ENCODE results near the gene USP1. TPM values are rescaled to one million over a fixed set of nuclear protein-coding genes. Genes with fewer than 3 reads are reported as not detected.

USP1 gene
- total RNA-seq, 2 donors from 2014 or later: 44.5 to 57.6 TPM

DNA sequence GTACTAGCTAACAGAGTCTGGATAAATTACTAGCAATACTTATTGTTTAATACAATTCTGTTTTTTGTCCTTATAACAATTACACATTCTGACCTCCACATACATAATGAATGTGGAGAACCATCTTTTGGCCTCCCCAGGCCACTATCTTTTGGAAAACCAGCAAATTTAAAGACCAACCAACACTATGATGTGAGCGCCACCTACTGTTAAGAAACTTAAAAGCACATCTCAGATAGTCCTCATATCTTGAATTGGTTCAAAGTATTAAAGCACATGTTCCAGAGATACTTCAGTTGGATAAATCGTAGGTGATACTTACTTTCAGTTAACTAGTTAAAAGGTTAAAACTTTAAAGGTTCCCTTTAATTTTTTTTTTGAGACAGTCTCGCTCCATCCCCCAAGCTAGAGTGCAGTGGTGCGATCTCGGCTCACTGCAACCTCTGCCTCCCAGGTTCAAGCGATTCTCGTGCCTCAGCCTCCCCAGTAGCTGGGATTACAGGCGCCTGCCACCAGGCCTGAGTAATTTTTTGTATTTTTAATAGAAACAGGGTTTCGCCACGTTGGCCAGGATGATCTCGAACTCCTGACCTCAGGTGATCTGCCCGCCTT, 29.3 kb upstream of the USP1 start:
- Mint-ChIP-seq H3K4me3 (no peak overlapping the region), H3K27ac (no peak overlapping the region), H3K4me1 (ENCODE audit: low read depth in 2 of 2) (no peaks in the 10 kb centered on the region), H3K9me3 (no peaks in the 10 kb centered on the region), H3K27me3 (peaks cover 0 to 2% of the 10 kb centered on the region in 2 donors), H3K36me3 (no peaks in the 10 kb centered on the region)
- no peak for ATAC-seq
- DNase-seq (ENCODE audit: low spot score): no peak

DNA sequence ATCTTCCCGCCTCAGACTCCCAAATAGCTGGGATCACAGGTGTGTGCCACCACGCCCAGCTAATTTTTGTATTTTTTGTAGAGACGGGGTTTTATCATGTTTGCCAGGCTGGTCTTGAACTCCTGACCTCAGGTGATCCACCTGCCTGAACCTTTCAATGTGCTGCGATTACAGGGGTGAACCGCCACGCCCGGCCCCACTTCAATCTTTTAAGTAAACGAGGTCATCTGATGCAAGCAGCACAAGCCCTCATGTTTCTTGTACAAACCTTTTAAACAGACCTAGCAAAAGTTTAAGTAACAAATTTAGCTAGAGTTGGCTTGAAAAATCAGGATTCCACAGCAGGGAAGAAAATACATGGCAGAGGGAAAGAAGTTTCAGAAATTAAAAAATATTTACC, 21.2 kb upstream of the USP1 start:
- Mint-ChIP-seq H3K9me3 (no peaks in the 10 kb centered on the region), H3K27me3 (peaks cover 0 to 2% of the 10 kb centered on the region in 2 donors), H3K4me1 (ENCODE audit: low read depth in 2 of 2) (no peaks in the 10 kb centered on the region), H3K27ac (no peak overlapping the region), H3K36me3 (no peaks in the 10 kb centered on the region), H3K4me3 (no peak overlapping the region)
- DNase-seq (ENCODE audit: low spot score): no peak
- no peak for ATAC-seq

DNA sequence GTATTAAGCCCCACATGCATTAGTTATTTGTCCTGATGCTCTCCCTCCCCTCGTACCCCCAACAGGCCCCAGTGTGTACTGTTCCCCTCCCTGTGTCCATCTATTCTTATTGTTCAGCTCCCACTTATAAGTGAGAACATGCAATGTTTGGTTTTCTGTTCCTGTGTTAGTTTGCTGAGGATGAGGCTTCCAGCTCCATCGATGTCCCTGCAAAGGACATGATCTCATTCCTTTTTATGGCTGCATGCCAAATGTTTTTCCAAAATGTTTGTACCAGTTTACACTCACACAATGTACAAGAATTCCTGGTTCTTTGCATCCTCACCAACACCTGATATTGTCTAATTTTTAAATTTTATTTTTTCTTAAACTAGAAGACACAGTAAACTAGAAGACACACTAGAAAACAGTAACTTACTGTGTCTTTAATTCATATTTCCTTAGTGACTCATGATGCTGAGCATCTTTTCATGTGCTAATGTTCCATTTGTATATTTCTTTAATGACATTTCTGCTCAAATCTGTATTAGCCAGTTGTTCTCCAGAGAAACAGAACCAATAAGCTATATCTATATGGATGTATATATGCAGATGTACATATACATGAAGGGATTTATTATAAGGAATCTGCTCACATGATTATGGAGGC, 19.4 kb upstream of the USP1 start:
- DNase-seq (ENCODE audit: low spot score) (no peak), ATAC-seq (no peak)
- Mint-ChIP-seq H3K36me3 (no peaks in the 10 kb centered on the region), H3K4me1 (ENCODE audit: low read depth in 2 of 2) (no peaks in the 10 kb centered on the region), H3K27ac (no peak overlapping the region), H3K9me3 (no peaks in the 10 kb centered on the region), H3K4me3 (no peak overlapping the region), H3K27me3 (no peaks in the 10 kb centered on the region)

GRCh38 chr1:62420214-62420613, 16.6 kb upstream of the USP1 start:
- no peak for DNase-seq (ENCODE audit: low spot score)
- H3K4me3 Mint-ChIP-seq: no peak overlapping the region
- no peak overlapping the region for H3K27ac Mint-ChIP-seq
- H3K36me3 Mint-ChIP-seq: no peaks in the 10 kb centered on the region
- H3K9me3 Mint-ChIP-seq: no peaks in the 10 kb centered on the region
- ATAC-seq: no peak
- no peaks in the 10 kb centered on the region for H3K4me1 Mint-ChIP-seq (ENCODE audit: low read depth in 2 of 2)
- no peaks in the 10 kb centered on the region for H3K27me3 Mint-ChIP-seq

GRCh38 chr1:62423580-62424242, 13.1 kb upstream of the USP1 start:
- H3K9me3 Mint-ChIP-seq: no peaks in the 10 kb centered on the region
- H3K27me3 Mint-ChIP-seq: no peaks in the 10 kb centered on the region
- no peak overlapping the region for H3K27ac Mint-ChIP-seq
- DNase-seq (ENCODE audit: low spot score): no peak
- no peak for ATAC-seq
- H3K4me1 Mint-ChIP-seq (ENCODE audit: low read depth in 2 of 2): no peaks in the 10 kb centered on the region
- no peaks in the 10 kb centered on the region for H3K36me3 Mint-ChIP-seq
- no peak overlapping the region for H3K4me3 Mint-ChIP-seq

GRCh38 chr1:62424411-62424810, 12.4 kb upstream of the USP1 start:
- ATAC-seq (no peak), DNase-seq (ENCODE audit: low spot score) (no peak)
- H3K27me3 Mint-ChIP-seq: no peaks in the 10 kb centered on the region

GRCh38 chr1:62425041-62425440, 11.8 kb upstream of the USP1 start:
- Mint-ChIP-seq H3K36me3 (no peaks in the 10 kb centered on the region), H3K27ac (no peak overlapping the region), H3K9me3 (no peaks in the 10 kb centered on the region), H3K4me3 (no peak overlapping the region), H3K27me3 (no peaks in the 10 kb centered on the region), H3K4me1 (ENCODE audit: low read depth in 2 of 2) (no peaks in the 10 kb centered on the region)
- no peak for DNase-seq (ENCODE audit: low spot score)
- no peak for ATAC-seq

More at GRCh38 chr1:62424411-62424810, 12.4 kb upstream of the USP1 start:
- Mint-ChIP-seq H3K4me3 (no peak overlapping the region), H3K9me3 (no peaks in the 10 kb centered on the region), H3K4me1 (ENCODE audit: low read depth in 2 of 2) (no peaks in the 10 kb centered on the region), H3K36me3 (no peaks in the 10 kb centered on the region), H3K27ac (peak overlapping the region in 1 of 2 donors; percentile 21)

- Mint-ChIP-seq H3K27ac (no peak overlapping the region), H3K9me3 (no peaks in the 10 kb centered on the region), H3K27me3 (peaks cover 0 to 2% of the 10 kb centered on the region in 2 donors), H3K36me3 (no peaks in the 10 kb centered on the region), H3K4me1 (ENCODE audit: low read depth in 2 of 2) (no peaks in the 10 kb centered on the region), H3K4me3 (no peak overlapping the region)
- ATAC-seq: no peak
- DNase-seq (ENCODE audit: low spot score): no peak
These were observed 10.6 kb upstream of the USP1 start for GRCh38 chr1:62426237-62426636.

- no peaks in the 10 kb centered on the region for H3K36me3 Mint-ChIP-seq
- no peak overlapping the region for H3K4me3 Mint-ChIP-seq
- peaks cover 0 to 3% of the 10 kb centered on the region in 2 donors for H3K27me3 Mint-ChIP-seq
- H3K9me3 Mint-ChIP-seq: no peaks in the 10 kb centered on the region
- no peaks in the 10 kb centered on the region for H3K4me1 Mint-ChIP-seq (ENCODE audit: low read depth in 2 of 2)
- no peak overlapping the region for H3K27ac Mint-ChIP-seq
- no peak for DNase-seq (ENCODE audit: low spot score)
- no peak for ATAC-seq
These were observed 10.1 kb upstream of the USP1 start for GRCh38 chr1:62426794-62427193.

DNA sequence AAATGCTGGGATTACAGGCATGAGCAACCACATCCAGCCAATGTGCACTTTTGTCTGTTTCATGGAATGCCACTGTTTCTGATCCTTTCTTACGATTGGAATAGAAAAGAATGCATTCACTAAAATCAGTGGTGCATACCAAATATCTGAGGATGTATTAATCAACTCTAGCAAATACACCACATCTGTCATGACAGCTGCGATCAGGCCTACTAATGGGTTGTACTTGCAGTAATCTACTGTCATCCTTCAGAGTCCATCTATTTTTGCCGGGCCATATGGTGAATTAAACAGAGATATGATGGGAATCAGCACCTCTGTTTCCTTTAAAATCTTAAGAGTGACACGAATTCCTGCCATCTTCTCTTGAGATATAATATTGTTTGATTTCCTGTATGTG, 8.5 kb upstream of the USP1 start:
- no peak for ATAC-seq
- Mint-ChIP-seq H3K4me1 (ENCODE audit: low read depth in 2 of 2) (no peaks in the 10 kb centered on the region), H3K27ac (no peak overlapping the region), H3K27me3 (peaks cover 0 to 3% of the 10 kb centered on the region in 2 donors), H3K36me3 (no peaks in the 10 kb centered on the region), H3K9me3 (no peaks in the 10 kb centered on the region), H3K4me3 (no peak overlapping the region)
- DNase-seq (ENCODE audit: low spot score): no peak

DNA sequence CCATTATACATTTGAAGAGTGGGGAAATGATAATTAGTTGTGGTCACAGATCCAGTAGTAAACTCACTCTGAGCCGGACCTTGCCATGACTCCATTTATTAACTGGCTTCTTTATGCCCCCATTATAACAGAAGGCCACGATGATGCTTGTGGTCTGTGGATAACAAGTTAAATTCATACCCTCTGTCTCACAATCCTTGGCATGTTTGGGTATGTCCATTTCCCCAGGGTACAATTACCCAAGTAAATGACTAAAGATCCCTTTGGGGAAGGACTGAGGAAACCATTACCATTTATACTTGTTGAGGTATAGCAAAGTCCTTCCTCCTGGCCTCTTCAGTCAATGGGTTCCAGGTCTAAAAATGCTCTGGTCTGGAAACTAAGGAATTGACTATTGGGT, 7.3 kb upstream of the USP1 start:
- Mint-ChIP-seq H3K9me3 (no peaks in the 10 kb centered on the region), H3K36me3 (no peaks in the 10 kb centered on the region), H3K4me1 (ENCODE audit: low read depth in 2 of 2) (no peaks in the 10 kb centered on the region), H3K4me3 (no peak overlapping the region), H3K27me3 (peaks cover 0 to 3% of the 10 kb centered on the region in 2 donors), H3K27ac (no peak overlapping the region)
- DNase-seq (ENCODE audit: low spot score): no peak
- ATAC-seq: no peak

DNA sequence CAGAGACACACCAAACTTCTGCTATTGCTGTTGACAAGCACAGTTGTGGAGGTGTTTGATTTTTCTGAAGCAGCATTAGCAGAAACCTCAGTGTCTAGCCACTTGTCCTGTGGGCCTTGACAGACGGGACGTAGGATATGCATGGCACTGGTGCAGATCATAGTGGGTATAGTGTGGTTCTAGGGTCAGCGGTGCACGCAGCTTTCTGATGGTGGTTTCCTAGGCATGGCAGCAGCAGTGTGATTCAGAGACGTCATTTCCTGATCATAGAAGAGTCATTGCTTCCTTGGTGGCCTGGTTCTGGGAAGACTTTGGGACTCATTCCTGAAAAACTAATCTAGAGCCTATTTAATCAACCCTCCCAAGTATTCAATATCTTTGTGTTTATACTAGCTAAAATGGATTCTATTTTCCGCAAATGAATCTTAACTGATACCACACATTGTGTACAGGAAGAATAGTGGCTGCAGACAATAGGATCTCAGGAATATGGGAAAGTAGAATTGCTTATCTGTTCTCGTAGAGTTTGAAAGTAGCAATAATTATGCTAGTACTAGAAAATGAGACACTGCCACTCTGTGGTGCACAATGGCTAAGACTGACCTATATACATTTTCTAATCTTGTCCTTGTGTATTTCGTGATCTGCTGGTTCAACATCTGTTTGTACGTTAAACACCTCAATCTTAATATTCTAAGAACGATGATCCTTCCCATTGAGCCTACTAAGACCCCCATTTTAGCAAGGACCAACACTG, 2.8 kb upstream of the USP1 start:
- ATAC-seq: no peak
- Mint-ChIP-seq H3K9me3 (peaks cover 4% of the 10 kb centered on the region), H3K36me3 (peaks cover 17% of the 10 kb centered on the region), H3K27me3 (peaks cover 0 to 3% of the 10 kb centered on the region in 2 donors), H3K4me1 (ENCODE audit: low read depth in 2 of 2) (peaks cover 14 to 21% of the 10 kb centered on the region in 2 donors), H3K4me3 (peak overlapping the region; percentile 38), H3K27ac (no peak overlapping the region)
- no peak for DNase-seq (ENCODE audit: low spot score)

DNA sequence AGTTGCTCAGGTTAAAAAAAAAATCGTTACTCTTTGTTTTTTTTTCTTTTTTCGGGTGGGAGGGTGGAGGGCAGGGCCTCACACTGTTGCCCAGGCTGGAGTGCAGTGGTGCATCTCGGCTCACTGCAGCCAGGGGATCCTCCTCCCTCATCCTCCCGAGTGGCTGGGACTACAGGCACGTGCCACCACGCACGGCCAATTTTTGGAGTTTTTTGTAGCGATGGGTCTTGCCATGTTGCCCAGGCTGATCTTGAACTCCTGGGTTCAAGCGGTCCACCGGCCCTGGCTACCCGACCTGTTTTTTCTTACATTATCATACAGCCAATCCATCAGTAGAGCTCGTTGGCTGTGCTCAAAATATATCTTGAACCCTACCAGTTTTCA, 2.2 kb upstream of the USP1 start:
- H3K36me3 Mint-ChIP-seq: peaks cover 17% of the 10 kb centered on the region
- DNase-seq (ENCODE audit: low spot score) (no peak), ATAC-seq (no peak)
- peaks cover 14 to 21% of the 10 kb centered on the region in 2 donors for H3K4me1 Mint-ChIP-seq (ENCODE audit: low read depth in 2 of 2)
- H3K9me3 Mint-ChIP-seq: peaks cover 4% of the 10 kb centered on the region
- H3K27me3 Mint-ChIP-seq: peaks cover 0 to 3% of the 10 kb centered on the region in 2 donors
- H3K4me3 Mint-ChIP-seq: peak overlapping the region; percentile 30
- peak overlapping the region; percentile 97 to 99 for H3K27ac Mint-ChIP-seq

Data from natural killer cell treated with Interleukin-12 subunit alpha and Interleukin-12 subunit beta and Interleukin-15 and Interleukin-18, amount 100 ng/mL, for 72 hours (primary cell).